Middle frontal gyrus (tissue), 1 donor: ENCODE measurements around the gene NDFIP1.
"Not testable (repeated sequence)": the region's sequence is repeated elsewhere in the genome, so short reads cannot be mapped to it uniquely, and the experiment has no call there.

Experiments used
- DNase-seq: peaks from one replicate; pipeline ENCODE4 v3.0.0-alpha.2; 2015; ENCODE audit warnings: low spot score; ENCODE audit errors: extremely low spot score

NDFIP1 gene

GRCh38 chr5:142153674-142154448, 45.3 kb downstream of the NDFIP1 start:
- no peak for DNase-seq

GRCh38 chr5:142154449-142154841, 45.9 kb downstream of the NDFIP1 start:
- not testable (repeated sequence) for DNase-seq

GRCh38 chr5:142156839-142157463, 48.4 kb downstream of the NDFIP1 start:
- DNase-seq, result no peak

GRCh38 chr5:142159354-142159753, 50.8 kb downstream of the NDFIP1 start:
- DNase-seq, result no peak

- DNase-seq, result no peak
Observed at GRCh38 chr5:142164315-142164714, 55.7 kb downstream of the NDFIP1 start.

GRCh38 chr5:142166754-142167153, 58.2 kb downstream of the NDFIP1 start:
- no peak for DNase-seq

- DNase-seq, result no peak
Observed at GRCh38 chr5:142167458-142167857, 58.9 kb downstream of the NDFIP1 start.

- no peak for DNase-seq
Observed at GRCh38 chr5:142168365-142168764, 59.8 kb downstream of the NDFIP1 start.

GRCh38 chr5:142170254-142170953, 61.8 kb downstream of the NDFIP1 start:
- DNase-seq, result no peak

- no peak for DNase-seq
Observed at GRCh38 chr5:142171270-142171669, 62.7 kb downstream of the NDFIP1 start.

GRCh38 chr5:142175039-142175438, 66.5 kb downstream of the NDFIP1 start:
- no peak for DNase-seq

GRCh38 chr5:142175461-142176142, 67.0 kb downstream of the NDFIP1 start:
- DNase-seq, result no peak

GRCh38 chr5:142176255-142176654, 67.7 kb downstream of the NDFIP1 start:
- no peak for DNase-seq

GRCh38 chr5:142178651-142179050, 70.1 kb downstream of the NDFIP1 start:
- DNase-seq, result no peak

- DNase-seq, result no peak
Observed at GRCh38 chr5:142179776-142180387, 71.3 kb downstream of the NDFIP1 start.

- DNase-seq, result no peak
Observed at GRCh38 chr5:142181096-142181495, 72.5 kb downstream of the NDFIP1 start.

GRCh38 chr5:142181547-142182163, 73.1 kb downstream of the NDFIP1 start:
- no peak for DNase-seq

- DNase-seq, result no peak
Observed at GRCh38 chr5:142182840-142183239, 74.3 kb downstream of the NDFIP1 start.

GRCh38 chr5:142183561-142183960, 75.0 kb downstream of the NDFIP1 start:
- DNase-seq, result no peak

- no peak for DNase-seq
Observed at GRCh38 chr5:142184988-142185387, 76.4 kb downstream of the NDFIP1 start.

GRCh38 chr5:142186514-142186856, 77.9 kb downstream of the NDFIP1 start:
- DNase-seq, result no peak
